ENCODE results near the gene CRACDL. TPM values are rescaled to one million over a fixed set of nuclear protein-coding genes. Genes with fewer than 3 reads are reported as not detected.

CRACDL gene
- total and polyA plus RNA-seq, 2 donors: 2.4 to 6.2 TPM

Small RNA genes within 50 kb of the gene (small RNA-seq; reads per million reads assigned to genes)
- gene RNU4-84P (not detected), gene RNU7-46P (not detected)

Other genes with a start within 250 kb of the CRACDL start
- 23.8 TPM for gene MGAT4A, start 205.1 kb downstream of the CRACDL start, total RNA-seq
- 8.7 TPM for gene MGAT4A, start 205.1 kb downstream of the CRACDL start, polyA plus RNA-seq
- gene C2orf15, start 205.5 kb upstream of the CRACDL start, total RNA-seq: 1.5 TPM
- 0.60 TPM for gene C2orf15, start 205.5 kb upstream of the CRACDL start, polyA plus RNA-seq
- gene TSGA10, start 218.7 kb upstream of the CRACDL start, total RNA-seq: 12.2 TPM
- 2.5 TPM for gene TSGA10, start 218.7 kb upstream of the CRACDL start, polyA plus RNA-seq
- gene LIPT1, start 218.7 kb upstream of the CRACDL start, total RNA-seq: 13.6 TPM
- 9.0 TPM for gene LIPT1, start 218.7 kb upstream of the CRACDL start, polyA plus RNA-seq
- 31.6 TPM for gene MITD1, start 244.8 kb upstream of the CRACDL start, total RNA-seq
- gene MITD1, start 244.8 kb upstream of the CRACDL start, polyA plus RNA-seq: 32.1 TPM
- gene MRPL30, start 245.0 kb upstream of the CRACDL start, total RNA-seq: 46.3 TPM
- 17.9 TPM for gene MRPL30, start 245.0 kb upstream of the CRACDL start, polyA plus RNA-seq

Data from urinary bladder (tissue), 2 donors.